Dendritic cell treated with granulocyte-macrophage colony-stimulating factor and Interleukin-4, amounts not matched to agents 40 ng/mL and 50 ng/mL, for 4 days (primary cell): ENCODE results near the gene DPM2.

Experiments used
- H3K27ac Mint-ChIP-seq: one replicate; pipeline ENCODE4 v1.8.0; 2022; ENCODE audit warnings: mild to moderate bottlenecking, mixed read lengths
- H3K27me3 Mint-ChIP-seq: one replicate; pipeline ENCODE4 v1.8.0; 2022; ENCODE audit warnings: mild to moderate bottlenecking, mixed read lengths
- H3K36me3 Mint-ChIP-seq: one replicate; pipeline ENCODE4 v1.8.0; 2022; ENCODE audit warnings: low read depth, mixed read lengths
- H3K4me1 Mint-ChIP-seq: one replicate; pipeline ENCODE4 v1.8.0; 2022; ENCODE audit warnings: low read depth, mixed read lengths
- H3K4me3 Mint-ChIP-seq: one replicate; pipeline ENCODE4 v1.8.0; 2022; ENCODE audit warnings: mild to moderate bottlenecking, moderate library complexity, mixed read lengths
- H3K9me3 Mint-ChIP-seq: one replicate; pipeline ENCODE4 v1.8.0; 2022; ENCODE audit warnings: mixed read lengths
- intact Hi-C: fragments of 100-400 bp; cut with micrococcal nuclease; formaldehyde crosslinking; loops from one replicate; pipeline ENCODE4 v1.15.0; 2022

The DPM2 gene

DNA sequence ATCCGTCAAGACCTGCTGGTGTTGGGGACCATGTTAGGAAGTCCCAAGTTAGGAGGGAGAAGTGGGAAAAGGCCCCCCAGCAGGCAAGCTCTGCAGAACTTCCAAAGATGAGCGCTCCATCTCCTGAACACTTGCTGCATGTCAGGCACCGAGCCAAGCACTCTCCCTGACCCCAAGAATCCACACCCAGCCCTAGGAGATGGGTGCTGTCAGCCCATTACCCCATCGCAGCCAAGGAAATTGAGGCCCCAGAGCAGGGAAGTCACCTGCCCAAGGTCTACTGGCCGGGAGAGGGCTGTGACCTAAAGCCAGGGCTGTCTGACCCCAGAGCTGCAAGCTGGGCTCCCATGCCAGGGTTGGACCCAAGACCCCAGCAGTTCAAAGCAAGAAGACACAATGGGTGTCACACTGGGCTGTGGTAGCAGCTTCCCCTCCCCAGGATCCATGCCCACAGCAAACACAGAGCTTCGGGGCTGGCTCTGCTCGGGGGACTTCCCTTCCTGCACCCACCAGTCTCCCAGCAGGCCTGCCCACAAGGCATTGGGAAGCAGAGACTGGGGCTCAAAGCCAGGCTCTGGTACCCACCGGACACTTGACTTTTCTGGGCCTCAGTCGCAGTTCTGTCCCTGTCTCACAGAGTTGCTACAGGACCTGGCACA lies 29.6 kb upstream of the DPM2 start:
- Mint-ChIP-seq H3K4me3 (no peak overlapping the region), H3K27me3 (peaks cover 39% of the 10 kb centered on the region), H3K4me1 (peaks cover 61% of the 10 kb centered on the region), H3K36me3 (no peaks in the 10 kb centered on the region), H3K9me3 (no peaks in the 10 kb centered on the region), H3K27ac (no peak overlapping the region)
- intact Hi-C loops, result no loop called here

GRCh38 chr9:127966416-127967150 lies 28.9 kb upstream of the DPM2 start:
- Mint-ChIP-seq H3K36me3 (no peaks in the 10 kb centered on the region), H3K27me3 (peaks cover 38% of the 10 kb centered on the region), H3K27ac (no peak overlapping the region), H3K4me3 (no peak overlapping the region), H3K4me1 (peaks cover 61% of the 10 kb centered on the region), H3K9me3 (no peaks in the 10 kb centered on the region)
- intact Hi-C loops, result no loop called here

DNA sequence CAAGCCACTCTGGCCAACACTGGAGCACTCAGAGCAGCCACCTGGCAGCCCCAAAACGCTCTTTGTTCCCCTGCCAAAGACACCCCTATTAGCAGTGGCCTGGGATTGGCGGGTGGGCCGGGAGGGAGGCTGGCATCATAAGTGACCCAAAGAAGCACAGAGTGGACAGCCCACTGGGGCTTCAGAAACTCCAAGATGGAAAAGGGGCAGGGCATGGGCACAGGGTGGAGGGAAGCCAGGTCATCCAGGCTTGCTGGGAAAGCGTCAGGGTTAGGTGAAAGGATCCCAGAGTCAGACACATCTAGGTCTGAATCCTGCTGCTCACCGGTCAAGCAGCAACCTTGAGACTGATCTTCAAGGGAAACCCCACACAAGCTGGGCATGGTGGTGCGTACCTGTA lies 28.3 kb upstream of the DPM2 start:
- H3K4me1 Mint-ChIP-seq, result peaks cover 60% of the 10 kb centered on the region
- H3K36me3 Mint-ChIP-seq, result no peaks in the 10 kb centered on the region
- no peaks in the 10 kb centered on the region for H3K9me3 Mint-ChIP-seq
- H3K27me3 Mint-ChIP-seq, result peaks cover 42% of the 10 kb centered on the region
- peak overlapping the region; percentile 43 for H3K4me3 Mint-ChIP-seq
- intact Hi-C loops, result no loop called here
- H3K27ac Mint-ChIP-seq, result peak overlapping the region; percentile 18

DNA sequence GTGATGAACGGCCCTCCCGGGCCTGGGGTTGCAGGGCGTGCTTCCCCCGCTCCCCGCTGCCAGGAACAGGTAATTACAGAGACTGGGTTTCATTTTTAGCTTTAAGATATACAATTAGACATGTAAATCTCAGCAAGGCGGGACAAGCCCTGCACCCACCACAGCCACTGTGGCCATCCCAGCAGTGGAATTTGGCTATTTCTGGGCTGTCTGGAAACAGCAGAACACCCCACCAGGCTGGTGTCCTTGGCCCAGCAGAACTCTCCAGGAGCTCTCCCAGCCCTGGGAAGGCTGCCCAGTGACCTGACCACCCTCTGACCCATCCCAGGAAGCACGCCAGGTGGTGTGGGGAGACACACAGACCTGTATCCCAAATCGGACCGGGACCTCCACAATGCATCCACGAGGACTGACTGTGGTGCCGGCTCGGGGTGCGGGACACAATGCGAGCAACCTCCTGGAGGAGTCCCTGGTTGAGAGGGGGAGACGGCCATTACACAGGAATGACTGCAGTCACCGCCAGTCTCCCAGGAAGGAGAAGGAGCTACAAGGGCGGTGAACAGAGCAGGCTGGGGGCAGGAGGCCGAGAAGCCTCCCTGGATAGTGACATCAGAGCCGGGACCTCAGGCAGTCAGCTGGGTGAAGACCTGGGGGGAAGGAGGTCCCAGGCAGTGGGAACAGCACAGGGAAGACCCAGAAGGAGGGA lies 25.9 kb upstream of the DPM2 start:
- no peaks in the 10 kb centered on the region for H3K9me3 Mint-ChIP-seq
- peaks cover 53% of the 10 kb centered on the region for H3K4me1 Mint-ChIP-seq
- no peak overlapping the region for H3K27ac Mint-ChIP-seq
- intact Hi-C loops, result no loop called here
- H3K4me3 Mint-ChIP-seq, result no peak overlapping the region
- H3K27me3 Mint-ChIP-seq, result peaks cover 36% of the 10 kb centered on the region
- H3K36me3 Mint-ChIP-seq, result no peaks in the 10 kb centered on the region

DNA sequence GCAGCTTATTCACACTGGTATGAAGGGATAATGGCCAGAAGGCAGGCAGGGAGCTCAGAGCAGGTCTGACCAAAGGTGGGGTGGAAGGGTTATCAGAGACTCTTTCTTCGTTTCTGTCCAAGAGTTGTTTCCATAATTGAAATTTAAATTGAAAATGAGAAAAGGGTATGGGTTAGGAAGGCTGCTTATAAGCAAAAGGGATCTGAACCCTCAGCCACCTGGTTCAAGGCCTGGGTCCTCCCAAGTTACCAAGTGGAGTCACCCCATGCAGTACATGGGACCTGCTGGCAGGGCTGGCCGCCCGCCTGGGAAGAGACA lies 25.3 kb upstream of the DPM2 start:
- peaks cover 36% of the 10 kb centered on the region for H3K27me3 Mint-ChIP-seq
- no peaks in the 10 kb centered on the region for H3K36me3 Mint-ChIP-seq
- H3K4me1 Mint-ChIP-seq, result peaks cover 48% of the 10 kb centered on the region
- no peaks in the 10 kb centered on the region for H3K9me3 Mint-ChIP-seq
- H3K27ac Mint-ChIP-seq, result no peak overlapping the region
- no peak overlapping the region for H3K4me3 Mint-ChIP-seq
- intact Hi-C loops, result no loop called here

- Mint-ChIP-seq H3K27ac (peak overlapping the region; percentile 17), H3K9me3 (no peaks in the 10 kb centered on the region), H3K4me3 (no peak overlapping the region), H3K36me3 (no peaks in the 10 kb centered on the region), H3K4me1 (peaks cover 41% of the 10 kb centered on the region), H3K27me3 (peaks cover 33% of the 10 kb centered on the region)
- intact Hi-C loops, result no loop called here
These were observed 24.6 kb upstream of the DPM2 start for GRCh38 chr9:127962278-127962677.

DNA sequence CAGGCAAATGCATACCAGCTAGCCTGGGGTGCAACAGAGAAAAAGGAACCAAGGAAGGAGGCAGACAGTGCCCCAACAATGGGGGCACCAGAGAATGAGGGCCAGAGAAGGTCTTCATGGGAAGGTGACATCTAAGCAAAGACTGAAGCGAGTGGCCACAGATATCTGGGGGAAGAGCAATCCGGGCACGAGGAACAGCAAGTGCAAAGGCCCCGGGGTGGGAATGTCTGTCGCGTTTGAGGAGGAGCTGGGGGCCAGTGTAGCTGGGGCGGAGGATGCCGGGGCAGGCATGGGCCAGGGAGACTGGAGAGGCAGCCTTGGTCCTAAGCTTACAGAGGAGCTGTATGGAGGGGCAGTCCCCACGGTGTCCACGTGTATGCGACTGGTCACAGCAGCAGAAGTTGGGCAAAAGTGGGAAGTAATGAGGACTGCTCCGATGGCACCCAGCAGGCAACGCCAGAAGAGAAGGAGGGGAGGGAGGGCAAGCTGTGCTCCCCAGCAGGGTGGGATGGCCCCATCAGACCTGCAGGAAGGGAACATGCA lies 24.0 kb upstream of the DPM2 start:
- Mint-ChIP-seq H3K4me1 (peaks cover 35% of the 10 kb centered on the region), H3K9me3 (no peaks in the 10 kb centered on the region), H3K27me3 (peaks cover 28% of the 10 kb centered on the region), H3K27ac (peak overlapping the region; percentile 17), H3K4me3 (no peak overlapping the region), H3K36me3 (no peaks in the 10 kb centered on the region)
- intact Hi-C loops, result no loop called here

GRCh38 chr9:127961155-127961490 lies 23.5 kb upstream of the DPM2 start:
- H3K9me3 Mint-ChIP-seq, result no peaks in the 10 kb centered on the region
- H3K27ac Mint-ChIP-seq, result peak overlapping the region; percentile 17
- peaks cover 29% of the 10 kb centered on the region for H3K4me1 Mint-ChIP-seq
- H3K4me3 Mint-ChIP-seq, result no peak overlapping the region
- intact Hi-C loops, result no loop called here
- peaks cover 26% of the 10 kb centered on the region for H3K27me3 Mint-ChIP-seq
- H3K36me3 Mint-ChIP-seq, result no peaks in the 10 kb centered on the region

GRCh38 chr9:127960410-127961154 lies 22.9 kb upstream of the DPM2 start:
- Mint-ChIP-seq H3K4me1 (peaks cover 28% of the 10 kb centered on the region), H3K9me3 (no peaks in the 10 kb centered on the region), H3K27ac (no peak overlapping the region), H3K36me3 (no peaks in the 10 kb centered on the region), H3K27me3 (peaks cover 26% of the 10 kb centered on the region), H3K4me3 (no peak overlapping the region)
- intact Hi-C loops, result no loop called here

DNA sequence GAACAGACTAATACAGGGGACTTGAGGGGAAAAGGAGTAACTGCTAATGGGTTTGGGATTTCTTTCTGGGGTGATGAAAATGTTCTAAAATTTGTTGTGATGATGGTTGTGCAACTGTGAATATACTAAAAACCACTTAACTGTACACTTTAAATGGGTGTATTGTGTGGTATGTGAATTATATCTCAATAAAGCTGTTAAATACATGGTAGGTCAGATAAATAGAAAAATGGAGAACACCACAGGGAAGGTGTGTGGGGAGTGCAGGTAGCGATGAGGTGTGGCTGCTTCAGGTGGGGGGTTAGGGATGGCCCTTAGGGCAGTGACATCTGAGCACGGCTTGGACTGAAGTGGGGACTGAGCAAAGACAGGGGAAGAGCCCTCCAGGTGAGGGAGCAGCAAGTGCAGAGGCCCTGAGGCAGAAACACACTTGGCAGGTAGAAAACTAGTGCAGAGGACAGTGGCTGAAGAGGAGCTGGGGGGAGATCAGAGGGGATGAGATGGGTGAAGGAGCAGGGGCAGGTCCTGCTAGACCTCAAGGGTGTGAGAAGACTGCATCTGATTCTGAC lies 22.3 kb upstream of the DPM2 start:
- intact Hi-C loops, result no loop called here
- Mint-ChIP-seq H3K4me3 (no peak overlapping the region), H3K27me3 (peaks cover 30% of the 10 kb centered on the region), H3K4me1 (peaks cover 28% of the 10 kb centered on the region), H3K9me3 (no peaks in the 10 kb centered on the region), H3K36me3 (no peaks in the 10 kb centered on the region), H3K27ac (no peak overlapping the region)

GRCh38 chr9:127959398-127959797 lies 21.7 kb upstream of the DPM2 start:
- intact Hi-C loops, result no loop called here
- H3K36me3 Mint-ChIP-seq, result no peaks in the 10 kb centered on the region
- no peaks in the 10 kb centered on the region for H3K9me3 Mint-ChIP-seq
- H3K4me1 Mint-ChIP-seq, result peaks cover 27% of the 10 kb centered on the region
- peaks cover 30% of the 10 kb centered on the region for H3K27me3 Mint-ChIP-seq
- no peak overlapping the region for H3K27ac Mint-ChIP-seq
- H3K4me3 Mint-ChIP-seq, result no peak overlapping the region

GRCh38 chr9:127958728-127959127 lies 21.1 kb upstream of the DPM2 start:
- peaks cover 29% of the 10 kb centered on the region for H3K27me3 Mint-ChIP-seq
- no peak overlapping the region for H3K27ac Mint-ChIP-seq
- H3K4me1 Mint-ChIP-seq, result peaks cover 23% of the 10 kb centered on the region
- no peak overlapping the region for H3K4me3 Mint-ChIP-seq
- no peaks in the 10 kb centered on the region for H3K36me3 Mint-ChIP-seq
- intact Hi-C loops, result no loop called here
- no peaks in the 10 kb centered on the region for H3K9me3 Mint-ChIP-seq

- H3K4me3 Mint-ChIP-seq, result no peak overlapping the region
- peaks cover 20% of the 10 kb centered on the region for H3K27me3 Mint-ChIP-seq
- no peaks in the 10 kb centered on the region for H3K36me3 Mint-ChIP-seq
- peaks cover 23% of the 10 kb centered on the region for H3K4me1 Mint-ChIP-seq
- intact Hi-C loops, result no loop called here
- H3K27ac Mint-ChIP-seq, result no peak overlapping the region
- H3K9me3 Mint-ChIP-seq, result no peaks in the 10 kb centered on the region
These were observed 17.8 kb upstream of the DPM2 start for GRCh38 chr9:127955294-127956015.
